Liver (tissue), 3 donors: ENCODE results near the gene GORASP2.

Source experiments
- CTCF ChIP-seq: fragments of 150-350 bp; IDR thresholded peaks from 2 replicates; pipeline ENCODE4 v1.5.1; 2017; ENCODE audit warnings: improper control_type of control experiment, low read depth, low read length; ENCODE audit not compliant: missing input control
- GABPA ChIP-seq, 2 donors: IDR thresholded peaks in 1 of 2; conservative IDR thresholded peaks in 1 of 2; 2 replicates each; pipeline ENCODE4 v1.6.1; 2016; ENCODE audit warnings: antibody characterized with exemption in 2 of 2, mild to moderate bottlenecking in 1 of 2, moderate library complexity in 1 of 2
- HNF4G ChIP-seq: IDR thresholded peaks from 2 replicates; pipeline ENCODE4 v1.6.1; 2016; ENCODE audit warnings: antibody characterized with exemption
- RAD21 ChIP-seq, 2 donors: IDR thresholded peaks; 2 replicates each; pipeline ENCODE4 v1.6.1; 2016; ENCODE audit warnings: antibody characterized with exemption in 2 of 2, mild to moderate bottlenecking in 2 of 2
- RXRA ChIP-seq, 2 donors: IDR thresholded peaks; 2 replicates each; pipeline ENCODE4 v1.6.1; 2017 to 2018; ENCODE audit warnings: antibody characterized with exemption in 2 of 2, mild to moderate bottlenecking in 1 of 2
- TAF1 ChIP-seq: conservative IDR thresholded peaks from 2 replicates; pipeline ENCODE4 v1.6.1; 2016; ENCODE audit warnings: antibody characterized with exemption, mild to moderate bottlenecking
- YY1 ChIP-seq: IDR thresholded peaks from 2 replicates; pipeline ENCODE4 v1.6.1; 2016; ENCODE audit warnings: antibody characterized with exemption, mild to moderate bottlenecking
- TF ChIP-seq, protein P1 (sequence below): IDR thresholded peaks from 2 replicates; pipeline ENCODE4 v1.6.1; 2016; ENCODE audit warnings: antibody characterized with exemption, mild to moderate bottlenecking
- TF ChIP-seq, protein P2 (sequence below): IDR thresholded peaks from 2 replicates; pipeline ENCODE4 v1.6.1; 2016; ENCODE audit warnings: antibody characterized with exemption
- TF ChIP-seq, protein P3 (sequence below): IDR thresholded peaks from 2 replicates; pipeline ENCODE4 v1.6.1; 2016; ENCODE audit warnings: antibody characterized with exemption
- donor health status: healthy.
- donor health status: healthy.

DNA sequence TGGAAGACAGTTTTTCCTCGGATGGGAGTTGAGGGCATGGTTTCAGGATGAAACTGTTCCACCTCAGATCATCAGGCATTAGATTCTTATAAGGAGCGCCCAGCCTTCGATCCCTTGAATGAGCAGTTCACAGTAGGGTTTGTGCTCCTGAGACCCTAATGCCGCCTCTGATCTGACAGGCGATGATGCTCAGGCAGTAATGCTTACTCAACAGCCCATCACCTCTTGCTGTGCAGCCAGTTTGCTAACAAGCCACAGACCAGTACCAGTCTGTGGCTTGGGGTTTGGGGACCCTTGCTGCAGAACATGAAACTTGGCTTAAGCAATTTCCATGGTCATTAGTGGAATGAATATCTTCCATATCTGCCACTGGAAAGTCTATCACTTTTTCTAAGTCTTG is 56.4 kb downstream of the GORASP2 start:
- TF ChIP-seq, protein P1, sequence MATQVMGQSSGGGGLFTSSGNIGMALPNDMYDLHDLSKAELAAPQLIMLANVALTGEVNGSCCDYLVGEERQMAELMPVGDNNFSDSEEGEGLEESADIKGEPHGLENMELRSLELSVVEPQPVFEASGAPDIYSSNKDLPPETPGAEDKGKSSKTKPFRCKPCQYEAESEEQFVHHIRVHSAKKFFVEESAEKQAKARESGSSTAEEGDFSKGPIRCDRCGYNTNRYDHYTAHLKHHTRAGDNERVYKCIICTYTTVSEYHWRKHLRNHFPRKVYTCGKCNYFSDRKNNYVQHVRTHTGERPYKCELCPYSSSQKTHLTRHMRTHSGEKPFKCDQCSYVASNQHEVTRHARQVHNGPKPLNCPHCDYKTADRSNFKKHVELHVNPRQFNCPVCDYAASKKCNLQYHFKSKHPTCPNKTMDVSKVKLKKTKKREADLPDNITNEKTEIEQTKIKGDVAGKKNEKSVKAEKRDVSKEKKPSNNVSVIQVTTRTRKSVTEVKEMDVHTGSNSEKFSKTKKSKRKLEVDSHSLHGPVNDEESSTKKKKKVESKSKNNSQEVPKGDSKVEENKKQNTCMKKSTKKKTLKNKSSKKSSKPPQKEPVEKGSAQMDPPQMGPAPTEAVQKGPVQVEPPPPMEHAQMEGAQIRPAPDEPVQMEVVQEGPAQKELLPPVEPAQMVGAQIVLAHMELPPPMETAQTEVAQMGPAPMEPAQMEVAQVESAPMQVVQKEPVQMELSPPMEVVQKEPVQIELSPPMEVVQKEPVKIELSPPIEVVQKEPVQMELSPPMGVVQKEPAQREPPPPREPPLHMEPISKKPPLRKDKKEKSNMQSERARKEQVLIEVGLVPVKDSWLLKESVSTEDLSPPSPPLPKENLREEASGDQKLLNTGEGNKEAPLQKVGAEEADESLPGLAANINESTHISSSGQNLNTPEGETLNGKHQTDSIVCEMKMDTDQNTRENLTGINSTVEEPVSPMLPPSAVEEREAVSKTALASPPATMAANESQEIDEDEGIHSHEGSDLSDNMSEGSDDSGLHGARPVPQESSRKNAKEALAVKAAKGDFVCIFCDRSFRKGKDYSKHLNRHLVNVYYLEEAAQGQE = no peak
- no peak for TF ChIP-seq YY1
- no peak for TF ChIP-seq CTCF
- no peak for TF ChIP-seq RXRA (IDR thresholded peaks at IDR 0.05)
- TF ChIP-seq TAF1 = no peak
- TF ChIP-seq, protein P2, sequence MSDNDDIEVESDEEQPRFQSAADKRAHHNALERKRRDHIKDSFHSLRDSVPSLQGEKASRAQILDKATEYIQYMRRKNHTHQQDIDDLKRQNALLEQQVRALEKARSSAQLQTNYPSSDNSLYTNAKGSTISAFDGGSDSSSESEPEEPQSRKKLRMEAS = no peak
- TF ChIP-seq, protein P3, sequence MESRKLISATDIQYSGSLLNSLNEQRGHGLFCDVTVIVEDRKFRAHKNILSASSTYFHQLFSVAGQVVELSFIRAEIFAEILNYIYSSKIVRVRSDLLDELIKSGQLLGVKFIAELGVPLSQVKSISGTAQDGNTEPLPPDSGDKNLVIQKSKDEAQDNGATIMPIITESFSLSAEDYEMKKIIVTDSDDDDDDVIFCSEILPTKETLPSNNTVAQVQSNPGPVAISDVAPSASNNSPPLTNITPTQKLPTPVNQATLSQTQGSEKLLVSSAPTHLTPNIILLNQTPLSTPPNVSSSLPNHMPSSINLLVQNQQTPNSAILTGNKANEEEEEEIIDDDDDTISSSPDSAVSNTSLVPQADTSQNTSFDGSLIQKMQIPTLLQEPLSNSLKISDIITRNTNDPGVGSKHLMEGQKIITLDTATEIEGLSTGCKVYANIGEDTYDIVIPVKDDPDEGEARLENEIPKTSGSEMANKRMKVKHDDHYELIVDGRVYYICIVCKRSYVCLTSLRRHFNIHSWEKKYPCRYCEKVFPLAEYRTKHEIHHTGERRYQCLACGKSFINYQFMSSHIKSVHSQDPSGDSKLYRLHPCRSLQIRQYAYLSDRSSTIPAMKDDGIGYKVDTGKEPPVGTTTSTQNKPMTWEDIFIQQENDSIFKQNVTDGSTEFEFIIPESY = no peak
- TF ChIP-seq HNF4G = no peak
- TF ChIP-seq RAD21 (IDR thresholded peaks at IDR 0.05) = no peak
- no peak for TF ChIP-seq GABPA (IDR thresholded peaks at IDR 0.05 in 1 of 2, conservative IDR thresholded peaks at IDR 0.05 in 1 of 2)
